ENCODE data around the gene SYT2.

- TF ChIP-seq RAD21 (IDR thresholded peaks at IDR 0.05; ENCODE audit: low read depth) (peak; percentile 23; the same call in 1 of the 2 replicates), NFIC (IDR thresholded peaks at IDR 0.05) (no peak), FOXM1 (IDR thresholded peaks at IDR 0.05; ENCODE audit: borderline replicate concordance, low read depth) (no peak), REST (IDR thresholded peaks at IDR 0.05; ENCODE audit: low read depth) (no peak), EP300 (IDR thresholded peaks at IDR 0.05; ENCODE audit: borderline replicate concordance) (no peak), EGR1 (IDR thresholded peaks at IDR 0.05) (no peak), CEBPB (IDR thresholded peaks at IDR 0.05) (no peak), TEAD4 (IDR thresholded peaks at IDR 0.05) (no peak), YY1 (IDR thresholded peaks at IDR 0.05; ENCODE audit: low read depth) (no peak)
Observed at GRCh38 chr1:202750761-202751160, 40.5 kb upstream of the SYT2 start.
